Activated naive CD4-positive, alpha-beta T cell treated with anti-CD3 and anti-CD28 coated beads, Interleukin-2, amount 10 ng/mL, durations not matched to agents 7 days and 5 days (primary cell): Measurements from ENCODE around the gene KLF11.

ENCODE experiments used
- CTCF ChIA-PET: fragments of 350-600 bp; sonication (Branson Sonifier 250); formaldehyde crosslinking; loops from one replicate; lab custom pipeline; 2021; ENCODE audit warnings: antibody characterized with exemption; lab: Charles Lee
- DNase-seq: peaks from one replicate; pipeline ENCODE4 v3.0.0-alpha.2; 2020
- H3K27ac Mint-ChIP-seq: one replicate; pipeline ENCODE4 v1.8.0; 2021; ENCODE audit warnings: mild to moderate bottlenecking, moderate library complexity, mixed read lengths
- H3K27me3 Mint-ChIP-seq: one replicate; pipeline ENCODE4 v1.8.0; 2021; ENCODE audit warnings: mild to moderate bottlenecking, mixed read lengths
- H3K36me3 Mint-ChIP-seq: one replicate; pipeline ENCODE4 v1.8.0; 2021; ENCODE audit warnings: mixed read lengths
- H3K4me1 Mint-ChIP-seq: one replicate; pipeline ENCODE4 v1.8.0; 2021; ENCODE audit warnings: mixed read lengths
- H3K4me3 Mint-ChIP-seq: one replicate; pipeline ENCODE4 v1.8.0; 2021; ENCODE audit warnings: mild to moderate bottlenecking, moderate library complexity, mixed read lengths
- H3K9me3 Mint-ChIP-seq: one replicate; pipeline ENCODE4 v1.8.0; 2021; ENCODE audit warnings: mixed read lengths

The KLF11 gene

DNA sequence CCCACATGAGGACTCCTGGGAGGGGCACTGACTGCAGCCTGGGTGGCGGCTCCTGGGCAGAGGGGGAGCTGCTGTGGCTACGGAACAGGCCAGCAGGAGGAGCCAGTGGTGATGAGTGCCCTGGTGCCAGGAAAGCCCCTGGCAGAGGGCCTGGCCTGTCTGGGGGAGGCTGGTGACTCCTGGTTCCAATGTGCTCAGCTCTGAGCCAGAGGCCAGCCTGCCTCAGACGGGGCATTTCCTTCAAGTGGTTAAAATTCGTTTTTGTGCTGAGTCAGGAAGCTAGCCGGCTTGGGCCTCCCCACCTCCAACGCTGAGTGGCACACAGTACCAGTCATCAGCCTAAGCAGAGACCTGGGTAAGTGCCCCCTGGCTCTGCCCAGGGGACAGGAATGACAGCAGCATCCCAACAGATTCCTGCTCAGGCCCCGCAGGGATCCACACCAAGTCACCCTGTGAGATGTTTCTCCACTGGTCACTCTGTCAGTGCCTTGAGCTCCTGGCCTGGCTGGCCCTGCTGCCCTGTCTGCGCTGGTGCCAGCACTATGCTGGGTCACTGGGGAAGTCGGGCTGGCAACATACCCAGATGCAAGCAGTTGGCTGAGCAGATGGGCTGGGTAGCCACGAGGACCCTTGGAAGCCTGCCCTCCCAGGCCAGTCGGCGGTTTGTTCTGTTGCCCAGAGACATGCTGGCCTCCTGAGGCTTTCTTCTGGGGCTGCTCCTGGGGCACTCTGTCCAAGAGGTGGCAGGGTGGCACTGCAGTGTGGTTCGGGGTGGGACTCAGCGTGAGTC, 7.1 kb upstream of the KLF11 start:
- Mint-ChIP-seq H3K36me3 (no peaks in the 10 kb centered on the region), H3K9me3 (no peaks in the 10 kb centered on the region), H3K4me3 (no peak overlapping the region), H3K4me1 (peaks cover 12% of the 10 kb centered on the region), H3K27me3 (peaks cover 69% of the 10 kb centered on the region), H3K27ac (no peak overlapping the region)
- CTCF ChIA-PET = interaction anchor here (1.0 to 1.7 kb wide), 3 partner anchors 11 to 52 kb away, joined by 3 to 4 read pairs (median 4); no protein-coding TSS in a partner anchor
- DNase-seq = peak; percentile 34

GRCh38 chr2:10038123-10038522, 5.2 kb upstream of the KLF11 start:
- Mint-ChIP-seq H3K27me3 (peaks cover 76% of the 10 kb centered on the region), H3K4me3 (no peak overlapping the region), H3K27ac (no peak overlapping the region), H3K36me3 (no peaks in the 10 kb centered on the region), H3K9me3 (no peaks in the 10 kb centered on the region), H3K4me1 (peaks cover 23% of the 10 kb centered on the region)
- CTCF ChIA-PET = interaction anchor here (0.8 to 1.6 kb wide), 2 partner anchors 54 to 97 kb away, joined by 3 to 4 read pairs; no protein-coding TSS in a partner anchor
- no peak for DNase-seq

DNA sequence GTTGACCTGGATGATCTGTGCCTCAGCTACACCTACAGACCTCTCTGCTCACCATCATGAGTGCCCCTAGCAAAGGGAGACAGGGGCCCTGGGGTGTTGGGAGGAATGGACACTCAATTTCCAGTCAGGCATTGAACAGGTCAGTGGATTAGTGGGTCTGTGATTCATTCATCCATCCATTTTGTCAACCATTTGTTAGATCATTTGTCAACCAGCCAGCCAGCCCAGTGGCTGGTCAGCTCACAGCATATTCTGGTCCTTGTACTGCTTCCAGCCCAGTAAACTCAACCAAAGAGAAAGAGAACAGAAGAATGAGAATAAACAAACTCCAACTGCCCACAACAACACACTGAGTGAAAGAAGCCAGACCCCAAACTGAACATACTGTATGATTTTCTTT, 4.6 kb upstream of the KLF11 start:
- no peak for DNase-seq
- H3K4me1 Mint-ChIP-seq = peaks cover 23% of the 10 kb centered on the region
- CTCF ChIA-PET = interaction anchor here (0.8 to 1.6 kb wide), 2 partner anchors 54 to 97 kb away, joined by 3 to 4 read pairs; no protein-coding TSS in a partner anchor
- peaks cover 74% of the 10 kb centered on the region for H3K27me3 Mint-ChIP-seq
- no peak overlapping the region for H3K4me3 Mint-ChIP-seq
- no peak overlapping the region for H3K27ac Mint-ChIP-seq
- H3K36me3 Mint-ChIP-seq = no peaks in the 10 kb centered on the region
- no peaks in the 10 kb centered on the region for H3K9me3 Mint-ChIP-seq

- peaks cover 30% of the 10 kb centered on the region for H3K4me1 Mint-ChIP-seq
- no peaks in the 10 kb centered on the region for H3K9me3 Mint-ChIP-seq
- peaks cover 83% of the 10 kb centered on the region for H3K27me3 Mint-ChIP-seq
- CTCF ChIA-PET = interaction anchor here (1.6 kb wide), 1 partner anchor 226 kb away, joined by 3 read pairs; no protein-coding TSS in a partner anchor
- peaks cover 3% of the 10 kb centered on the region for H3K36me3 Mint-ChIP-seq
- H3K27ac Mint-ChIP-seq = no peak overlapping the region
- no peak overlapping the region for H3K4me3 Mint-ChIP-seq
- no peak for DNase-seq
Measured at GRCh38 chr2:10039658-10040410, 3.5 kb upstream of the KLF11 start.

DNA sequence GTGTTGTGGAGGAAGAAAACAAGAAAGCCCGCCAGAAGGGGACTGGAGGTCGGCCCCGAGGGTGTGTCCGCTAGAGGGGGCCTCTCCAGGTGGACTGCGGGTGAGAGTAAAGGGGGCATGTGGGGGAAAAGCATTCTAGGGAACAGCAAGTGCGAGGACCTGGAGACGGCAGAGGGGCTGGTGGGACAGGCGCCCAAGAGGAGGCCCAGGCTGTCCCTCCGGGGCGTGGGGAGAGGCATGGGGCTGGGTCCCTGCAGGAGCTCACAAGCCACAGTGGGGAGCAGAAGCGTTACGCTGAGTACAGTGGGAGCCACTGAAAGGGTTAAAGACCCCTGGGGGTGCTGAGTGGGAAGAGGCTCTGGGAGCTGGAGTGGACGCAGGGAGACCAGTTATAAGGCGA, 1.6 kb upstream of the KLF11 start:
- no peaks in the 10 kb centered on the region for H3K9me3 Mint-ChIP-seq
- peak overlapping the region; percentile 31 for H3K4me3 Mint-ChIP-seq
- peaks cover 8% of the 10 kb centered on the region for H3K36me3 Mint-ChIP-seq
- no peak overlapping the region for H3K27ac Mint-ChIP-seq
- peaks cover 85% of the 10 kb centered on the region for H3K27me3 Mint-ChIP-seq
- H3K4me1 Mint-ChIP-seq = peaks cover 34% of the 10 kb centered on the region
- no peak for DNase-seq
- CTCF ChIA-PET = no interaction called here

DNA sequence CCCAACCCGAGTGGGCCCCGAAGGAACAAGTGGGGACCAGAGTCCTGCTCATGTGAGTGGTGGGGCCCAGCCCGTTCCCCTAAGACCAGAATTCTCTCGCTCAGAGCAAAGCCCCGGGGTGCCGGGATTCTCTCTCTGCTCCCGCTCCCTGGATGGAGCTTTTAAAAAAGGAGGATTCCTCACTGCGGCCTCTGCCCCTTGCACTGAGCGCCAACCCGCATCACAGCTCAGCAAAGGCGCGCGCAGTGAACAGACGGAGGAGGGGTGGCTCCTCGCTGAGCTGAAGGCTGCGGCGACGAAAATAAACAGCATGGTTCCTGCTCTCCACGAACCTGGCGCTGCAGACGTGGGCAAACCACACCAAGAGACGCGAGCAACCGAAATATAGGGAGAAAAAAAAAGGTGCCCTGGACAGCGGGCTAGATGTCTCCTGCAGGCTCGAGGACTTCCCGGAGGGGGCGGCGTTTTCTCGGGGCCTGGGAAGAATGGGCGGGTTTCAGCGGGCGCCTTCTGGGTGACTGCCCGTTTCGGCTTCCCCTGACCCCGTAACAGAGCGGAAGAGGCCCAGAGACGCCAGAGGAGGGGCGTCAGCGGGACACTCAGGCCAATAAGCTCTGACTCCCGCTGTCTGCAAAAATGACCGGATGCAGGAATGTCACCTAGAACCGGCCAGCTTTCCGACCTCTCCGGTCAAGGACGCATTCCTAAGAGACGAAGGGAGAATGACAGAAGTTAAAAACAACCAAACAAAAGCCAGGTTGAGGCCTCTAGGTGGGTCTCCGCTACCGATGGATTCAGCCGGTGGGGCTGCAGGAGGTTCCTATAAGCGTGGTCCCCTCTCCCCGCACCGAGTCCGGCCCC, 819 bp upstream of the KLF11 start:
- DNase-seq = peak; percentile 49
- H3K27me3 Mint-ChIP-seq = peaks cover 79% of the 10 kb centered on the region
- H3K36me3 Mint-ChIP-seq = peaks cover 12% of the 10 kb centered on the region
- CTCF ChIA-PET = no interaction called here
- peaks cover 34% of the 10 kb centered on the region for H3K4me1 Mint-ChIP-seq
- peak overlapping the region; percentile 74 for H3K4me3 Mint-ChIP-seq
- no peaks in the 10 kb centered on the region for H3K9me3 Mint-ChIP-seq
- peak overlapping the region; percentile 82 for H3K27ac Mint-ChIP-seq

DNA sequence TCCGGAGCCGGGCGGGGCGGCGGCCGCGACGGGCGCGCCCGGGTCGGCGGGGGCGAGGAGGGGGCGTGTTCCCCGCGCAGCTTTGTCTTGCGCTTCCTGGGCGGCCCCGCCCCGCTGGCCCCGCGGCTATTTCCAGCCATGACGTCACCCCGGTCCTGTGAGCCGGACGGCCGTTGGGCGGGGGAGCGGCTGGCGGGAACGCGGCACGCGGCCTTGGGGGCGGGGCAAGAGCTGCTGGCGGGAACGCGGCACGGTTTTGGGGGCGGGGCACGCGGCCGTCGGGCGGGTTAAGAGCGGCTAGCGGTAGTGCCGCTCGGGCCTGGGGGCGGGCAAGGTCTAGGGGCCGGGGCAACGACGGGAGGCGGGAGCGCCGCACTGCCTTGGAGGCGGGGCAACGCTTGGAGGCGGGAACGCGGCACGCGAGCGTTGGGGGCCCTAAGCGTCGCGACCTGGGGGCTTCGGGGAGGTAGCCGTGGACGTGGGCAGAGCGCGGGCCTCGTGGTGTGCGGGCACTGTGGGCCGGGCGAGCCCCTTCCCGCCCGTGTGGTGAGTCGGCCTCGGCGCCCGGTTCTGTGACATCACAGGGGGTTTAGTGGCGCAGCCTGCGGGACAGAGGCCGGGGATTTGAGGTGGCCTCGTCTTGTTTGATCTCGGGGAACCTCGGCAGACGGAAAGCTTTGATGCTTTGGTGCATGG, 704 bp downstream of the KLF11 start:
- H3K36me3 Mint-ChIP-seq = peaks cover 17% of the 10 kb centered on the region
- peak; percentile 92 for DNase-seq
- H3K4me3 Mint-ChIP-seq = peak overlapping the region; percentile 62
- CTCF ChIA-PET = interaction anchor here (1.1 to 7.0 kb wide), 5 partner anchors 14 to 244 kb away, joined by 5 to 90 read pairs (median 11); no protein-coding TSS in a partner anchor
- H3K4me1 Mint-ChIP-seq = peaks cover 34% of the 10 kb centered on the region
- H3K27me3 Mint-ChIP-seq = peaks cover 64% of the 10 kb centered on the region
- peak overlapping the region; percentile 89 for H3K27ac Mint-ChIP-seq
- no peaks in the 10 kb centered on the region for H3K9me3 Mint-ChIP-seq

GRCh38 chr2:10045561-10046355, 2.4 kb downstream of the KLF11 start:
- Mint-ChIP-seq H3K27ac (no peak overlapping the region), H3K36me3 (peaks cover 20% of the 10 kb centered on the region), H3K9me3 (no peaks in the 10 kb centered on the region), H3K4me1 (peaks cover 34% of the 10 kb centered on the region), H3K27me3 (peaks cover 51% of the 10 kb centered on the region), H3K4me3 (peak overlapping the region; percentile 41)
- no peak for DNase-seq
- CTCF ChIA-PET = interaction anchor here (0.9 to 7.2 kb wide), 7 partner anchors 12 to 271 kb away, joined by 3 to 110 read pairs (median 11); no protein-coding TSS in a partner anchor

- CTCF ChIA-PET = interaction anchor here (0.7 to 7.2 kb wide), 9 partner anchors 11 to 272 kb away, joined by 3 to 110 read pairs (median 5); no protein-coding TSS in a partner anchor
- Mint-ChIP-seq H3K4me1 (peaks cover 29% of the 10 kb centered on the region), H3K9me3 (no peaks in the 10 kb centered on the region), H3K27me3 (peaks cover 39% of the 10 kb centered on the region), H3K4me3 (no peak overlapping the region), H3K27ac (no peak overlapping the region), H3K36me3 (peaks cover 20% of the 10 kb centered on the region)
- DNase-seq = no peak
Measured at GRCh38 chr2:10046931-10047330, 3.6 kb downstream of the KLF11 start.

DNA sequence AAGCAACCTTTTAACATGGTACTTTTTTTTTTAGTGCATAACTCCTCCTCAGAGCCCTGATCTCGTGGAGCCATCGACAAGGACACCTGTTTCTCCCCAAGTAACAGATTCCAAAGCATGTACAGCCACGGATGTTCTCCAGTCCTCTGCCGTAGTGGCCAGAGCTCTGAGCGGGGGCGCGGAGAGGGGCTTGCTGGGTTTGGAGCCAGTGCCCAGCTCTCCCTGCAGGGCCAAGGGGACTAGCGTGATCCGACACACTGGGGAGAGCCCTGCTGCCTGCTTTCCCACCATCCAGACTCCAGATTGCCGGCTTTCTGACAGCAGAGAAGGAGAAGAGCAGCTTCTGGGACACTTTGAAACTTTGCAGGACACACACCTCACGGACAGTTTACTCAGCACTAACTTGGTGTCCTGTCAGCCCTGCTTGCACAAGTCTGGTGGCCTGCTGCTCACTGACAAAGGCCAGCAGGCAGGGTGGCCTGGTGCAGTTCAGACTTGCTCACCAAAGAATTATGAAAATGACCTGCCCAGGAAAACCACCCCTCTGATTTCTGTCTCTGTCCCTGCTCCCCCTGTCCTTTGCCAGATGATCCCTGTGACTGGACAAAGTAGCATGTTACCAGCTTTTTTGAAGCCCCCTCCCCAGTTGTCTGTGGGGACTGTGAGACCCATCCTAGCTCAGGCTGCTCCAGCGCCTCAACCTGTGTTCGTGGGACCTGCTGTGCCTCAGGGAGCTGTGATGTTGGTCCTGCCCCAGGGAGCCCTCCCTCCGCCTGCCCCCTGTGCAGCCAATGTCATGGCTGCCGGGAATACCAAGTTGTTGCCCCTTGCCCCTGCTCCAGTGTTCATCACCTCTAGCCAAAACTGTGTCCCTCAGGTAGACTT, 4.5 kb downstream of the KLF11 start:
- Mint-ChIP-seq H3K27me3 (peaks cover 33% of the 10 kb centered on the region), H3K4me1 (peaks cover 22% of the 10 kb centered on the region), H3K4me3 (no peak overlapping the region), H3K36me3 (peaks cover 26% of the 10 kb centered on the region), H3K27ac (no peak overlapping the region), H3K9me3 (no peaks in the 10 kb centered on the region)
- CTCF ChIA-PET = interaction anchor here (0.8 to 7.2 kb wide), 14 partner anchors 9 to 377 kb away, joined by 3 to 110 read pairs (median 4); no protein-coding TSS in a partner anchor
- no peak for DNase-seq

GRCh38 chr2:10048501-10049171, 5.3 kb downstream of the KLF11 start:
- Mint-ChIP-seq H3K9me3 (no peaks in the 10 kb centered on the region), H3K4me1 (peaks cover 21% of the 10 kb centered on the region), H3K4me3 (no peak overlapping the region), H3K27me3 (peaks cover 28% of the 10 kb centered on the region), H3K27ac (no peak overlapping the region), H3K36me3 (peaks cover 30% of the 10 kb centered on the region)
- CTCF ChIA-PET = interaction anchor here (0.7 to 7.2 kb wide), 14 partner anchors 9 to 378 kb away, joined by 3 to 110 read pairs (median 4); no protein-coding TSS in a partner anchor
- peak; percentile 34 for DNase-seq
